CD8-positive, alpha-beta memory T cell (primary cell): ENCODE results near the gene RBM34. TPM values are rescaled to one million over a fixed set of nuclear protein-coding genes. Genes with fewer than 3 reads are reported as not detected.

Experiments used
- CTCF ChIA-PET: fragments of 350-600 bp; sonication (Branson Sonifier 250); formaldehyde crosslinking; loops from one replicate; lab custom pipeline; 2021; ENCODE audit warnings: antibody characterized with exemption; lab: Charles Lee
- POLR2A ChIA-PET: fragments of 350-600 bp; sonication (Branson Sonifier 250); formaldehyde crosslinking; loops from one replicate; lab custom pipeline; 2021; ENCODE audit warnings: antibody characterized with exemption; lab: Charles Lee
- DNase-seq, 5 donors: peaks; one replicate each; pipeline versions ENCODE4 v3.0.0 to v3.0.0-alpha.2; 2020 to 2022; ENCODE audit warnings: mixed read lengths in 1 of 5
- H3K27ac ChIP-seq: one replicate; pipeline ENCODE4 v1.7.0; 2013; ENCODE audit warnings: low read depth, mild to moderate bottlenecking, low read length, moderate library complexity
- H3K27me3 ChIP-seq: 2 replicates; pipeline ENCODE4 v1.7.0; 2013; ENCODE audit warnings: low read length, mild to moderate bottlenecking; ENCODE audit not compliant: insufficient read depth, poor library complexity, severe bottlenecking
- H3K36me3 ChIP-seq: 2 replicates; pipeline ENCODE4 v1.7.0; 2013; ENCODE audit warnings: mild to moderate bottlenecking, low read length, moderate library complexity; ENCODE audit not compliant: insufficient read depth
- H3K4me1 ChIP-seq: 2 replicates; pipeline ENCODE4 v1.7.0; 2013; ENCODE audit warnings: mild to moderate bottlenecking, low read length, moderate library complexity; ENCODE audit not compliant: insufficient read depth
- H3K4me3 ChIP-seq: 2 replicates; pipeline ENCODE4 v1.7.0; 2013; ENCODE audit warnings: mild to moderate bottlenecking, low read length
- H3K9me3 ChIP-seq: 2 replicates; pipeline ENCODE4 v1.7.0; 2013; ENCODE audit warnings: mild to moderate bottlenecking, low read length
- H3K27ac Mint-ChIP-seq, 8 donors: one replicate each; pipeline ENCODE4 v1.8.0; 2020 to 2021; ENCODE audit warnings: mixed read lengths in 8 of 8, mild to moderate bottlenecking in 6 of 8, inconsistent platforms in 3 of 8, moderate library complexity in 3 of 8
- H3K27me3 Mint-ChIP-seq, 2 donors: one replicate each; pipeline ENCODE4 v1.8.0; 2020 to 2021; ENCODE audit warnings: mixed read lengths in 2 of 2, mild to moderate bottlenecking in 1 of 2, moderate library complexity in 1 of 2
- H3K36me3 Mint-ChIP-seq, 3 donors: one replicate each; pipeline ENCODE4 v1.8.0; 2020 to 2021; ENCODE audit warnings: mixed read lengths in 3 of 3, inconsistent platforms in 1 of 3, mild to moderate bottlenecking in 1 of 3
- H3K4me1 Mint-ChIP-seq, 3 donors: one replicate each; pipeline ENCODE4 v1.8.0; 2020 to 2021; ENCODE audit warnings: mixed read lengths in 3 of 3, inconsistent platforms in 1 of 3, mild to moderate bottlenecking in 1 of 3
- H3K4me3 Mint-ChIP-seq, 7 donors: one replicate each; pipeline ENCODE4 v1.8.0; 2020 to 2021; ENCODE audit warnings: mixed read lengths in 7 of 7, mild to moderate bottlenecking in 6 of 7, moderate library complexity in 4 of 7, inconsistent platforms in 2 of 7
- H3K9me3 Mint-ChIP-seq, 5 donors: one replicate each; pipeline ENCODE4 v1.8.0; 2020 to 2022; ENCODE audit warnings: mixed read lengths in 5 of 5, mild to moderate bottlenecking in 3 of 5, moderate library complexity in 2 of 5, inconsistent platforms in 1 of 5
- polyA plus RNA-seq: library from polyadenylated mRNA; unstranded; fragments of 300-500 nt; fragmentation: Illumina TruSeq; gene quantifications from one replicate; pipeline ENCODE4 v1.2.3, GENCODE V29; 2021
- total RNA-seq, 2 experiments: library from RNA; stranded (reverse); gene quantifications; one replicate each; pipeline ENCODE4 v1.2.3, GENCODE V29; 2021

RBM34 gene
- total and polyA plus RNA-seq, 3 experiments from 2014 or later: 78.6 to 130 (median 121) TPM

- Histone ChIP-seq H3K4me1 (peaks cover 40% of the 10 kb centered on the region), H3K36me3 (peaks cover 53% of the 10 kb centered on the region), H3K9me3 (no peaks in the 10 kb centered on the region), H3K4me3 (no peak overlapping the region), H3K27ac (no peak overlapping the region), H3K27me3 (no peaks in the 10 kb centered on the region)
- ChIA-PET CTCF (interaction anchor here (1.0 to 1.5 kb wide), 2 partner anchors 11 to 815 kb away, joined by 3 read pairs; no protein-coding TSS in a partner anchor), POLR2A (interaction anchor here (0.5 to 0.7 kb wide), 2 partner anchors 15 to 50 kb away, joined by 4 to 12 read pairs; no protein-coding TSS in a partner anchor)
- Mint-ChIP-seq H3K27ac (no peak overlapping the region), H3K4me1 (peaks cover 35 to 44% (median 40%) of the 10 kb centered on the region in 3 donors), H3K27me3 (no peaks in the 10 kb centered on the region), H3K36me3 (peaks cover 11 to 58% (median 12%) of the 10 kb centered on the region in 3 donors), H3K9me3 (no peaks in the 10 kb centered on the region), H3K4me3 (no peak overlapping the region)
- no peak for DNase-seq
Observed at GRCh38 chr1:235156265-235156664, 4.8 kb downstream of the RBM34 start.

GRCh38 chr1:235152235-235152634, 8.8 kb downstream of the RBM34 start:
- H3K36me3 Mint-ChIP-seq: peaks cover 14 to 74% (median 20%) of the 10 kb centered on the region in 3 donors
- no peak overlapping the region for H3K27ac Mint-ChIP-seq
- Histone ChIP-seq H3K36me3 (peaks cover 60% of the 10 kb centered on the region), H3K27me3 (no peaks in the 10 kb centered on the region), H3K9me3 (no peaks in the 10 kb centered on the region), H3K4me1 (peaks cover 14% of the 10 kb centered on the region), H3K27ac (no peak overlapping the region), H3K4me3 (no peak overlapping the region)
- no peaks in the 10 kb centered on the region for H3K9me3 Mint-ChIP-seq
- H3K27me3 Mint-ChIP-seq: no peaks in the 10 kb centered on the region
- ChIA-PET CTCF (no interaction called here), POLR2A (interaction anchor here (0.7 to 1.3 kb wide), 2 partner anchors 9 to 1129 kb away, joined by 4 to 5 read pairs; partner anchors contain the start of gene RBM34)
- peaks cover 32 to 53% (median 36%) of the 10 kb centered on the region in 3 donors for H3K4me1 Mint-ChIP-seq
- no peak overlapping the region for H3K4me3 Mint-ChIP-seq
- DNase-seq: no peak

GRCh38 chr1:235151033-235151432, 10.0 kb downstream of the RBM34 start:
- peaks cover 14 to 83% (median 22%) of the 10 kb centered on the region in 3 donors for H3K36me3 Mint-ChIP-seq
- Histone ChIP-seq H3K36me3 (peaks cover 48% of the 10 kb centered on the region), H3K9me3 (no peaks in the 10 kb centered on the region), H3K27ac (no peak overlapping the region), H3K27me3 (no peaks in the 10 kb centered on the region), H3K4me1 (peaks cover 1% of the 10 kb centered on the region), H3K4me3 (no peak overlapping the region)
- no peaks in the 10 kb centered on the region for H3K9me3 Mint-ChIP-seq
- H3K27me3 Mint-ChIP-seq: no peaks in the 10 kb centered on the region
- peak overlapping the region in 7 of 8 donors; percentile 7 to 93 (median 29) for H3K27ac Mint-ChIP-seq
- CTCF ChIA-PET: no interaction called here
- POLR2A ChIA-PET: interaction anchor here (1.3 kb wide), 1 partner anchor 10 kb away, joined by 4 read pairs; the partner anchor contains the start of gene RBM34
- no peak for DNase-seq
- peaks cover 32 to 57% (median 39%) of the 10 kb centered on the region in 3 donors for H3K4me1 Mint-ChIP-seq
- H3K4me3 Mint-ChIP-seq: peak overlapping the region in 1 of 7 donors; percentile 62

GRCh38 chr1:235149824-235150223, 11.2 kb downstream of the RBM34 start:
- DNase-seq: no peak
- Histone ChIP-seq H3K27ac (no peak overlapping the region), H3K4me3 (no peak overlapping the region), H3K9me3 (no peaks in the 10 kb centered on the region), H3K36me3 (peaks cover 51% of the 10 kb centered on the region), H3K4me1 (no peaks in the 10 kb centered on the region), H3K27me3 (no peaks in the 10 kb centered on the region)
- ChIA-PET CTCF (no interaction called here), POLR2A (interaction anchor here (0.7 to 1.3 kb wide), 2 partner anchors 11 to 273 kb away, joined by 3 to 8 read pairs; partner anchors contain the start of gene RBM34)
- H3K4me3 Mint-ChIP-seq: no peak overlapping the region
- H3K4me1 Mint-ChIP-seq: peaks cover 29 to 61% (median 42%) of the 10 kb centered on the region in 3 donors
- H3K9me3 Mint-ChIP-seq: no peaks in the 10 kb centered on the region
- peak overlapping the region in 1 of 8 donors; percentile 94 for H3K27ac Mint-ChIP-seq
- no peaks in the 10 kb centered on the region for H3K27me3 Mint-ChIP-seq
- peaks cover 13 to 87% (median 21%) of the 10 kb centered on the region in 3 donors for H3K36me3 Mint-ChIP-seq

- Histone ChIP-seq H3K27me3 (no peaks in the 10 kb centered on the region), H3K36me3 (peaks cover 34% of the 10 kb centered on the region), H3K27ac (no peak overlapping the region), H3K4me1 (no peaks in the 10 kb centered on the region), H3K9me3 (no peaks in the 10 kb centered on the region), H3K4me3 (no peak overlapping the region)
- CTCF ChIA-PET: no interaction called here
- peak overlapping the region in 2 of 8 donors; percentile 34 to 54 for H3K27ac Mint-ChIP-seq
- peaks cover 21 to 53% (median 27%) of the 10 kb centered on the region in 3 donors for H3K4me1 Mint-ChIP-seq
- no peaks in the 10 kb centered on the region for H3K9me3 Mint-ChIP-seq
- POLR2A ChIA-PET: no interaction called here
- no peaks in the 10 kb centered on the region for H3K27me3 Mint-ChIP-seq
- H3K4me3 Mint-ChIP-seq: no peak overlapping the region
- DNase-seq: no peak
- peaks cover 3 to 83% (median 16%) of the 10 kb centered on the region in 3 donors for H3K36me3 Mint-ChIP-seq
Observed at GRCh38 chr1:235147269-235147668, 13.8 kb downstream of the RBM34 start.

GRCh38 chr1:235145639-235146038, 15.4 kb downstream of the RBM34 start:
- Mint-ChIP-seq H3K36me3 (peaks cover 0 to 86% (median 8%) of the 10 kb centered on the region in 3 donors), H3K4me3 (no peak overlapping the region), H3K4me1 (peaks cover 12 to 44% (median 15%) of the 10 kb centered on the region in 3 donors), H3K27ac (no peak overlapping the region), H3K27me3 (no peaks in the 10 kb centered on the region), H3K9me3 (no peaks in the 10 kb centered on the region)
- POLR2A ChIA-PET: interaction anchor here (0.6 to 0.8 kb wide), 3 partner anchors 12 to 189 kb away, joined by 3 to 5 read pairs (median 5); partner anchors contain the start of gene RBM34
- H3K27ac ChIP-seq: no peak overlapping the region
- H3K27me3 ChIP-seq: no peaks in the 10 kb centered on the region
- DNase-seq: no peak
- H3K4me1 ChIP-seq: no peaks in the 10 kb centered on the region
- no peaks in the 10 kb centered on the region for H3K9me3 ChIP-seq
- peaks cover 30% of the 10 kb centered on the region for H3K36me3 ChIP-seq
- H3K4me3 ChIP-seq: no peak overlapping the region
- CTCF ChIA-PET: interaction anchor here (0.9 to 1.4 kb wide), 3 partner anchors 10 to 13 kb away, joined by 3 to 4 read pairs (median 3); no protein-coding TSS in a partner anchor

GRCh38 chr1:235142991-235143390, 18.1 kb downstream of the RBM34 start:
- POLR2A ChIA-PET: interaction anchor here (0.5 kb wide), 1 partner anchor 37 kb away, joined by 4 read pairs; no protein-coding TSS in a partner anchor
- CTCF ChIA-PET: no interaction called here
- H3K27ac Mint-ChIP-seq: no peak overlapping the region
- Histone ChIP-seq H3K9me3 (no peaks in the 10 kb centered on the region), H3K4me1 (no peaks in the 10 kb centered on the region), H3K36me3 (peaks cover 23% of the 10 kb centered on the region), H3K27me3 (no peaks in the 10 kb centered on the region), H3K4me3 (no peak overlapping the region), H3K27ac (no peak overlapping the region)
- no peaks in the 10 kb centered on the region for H3K9me3 Mint-ChIP-seq
- no peaks in the 10 kb centered on the region for H3K27me3 Mint-ChIP-seq
- DNase-seq: no peak
- no peak overlapping the region for H3K4me3 Mint-ChIP-seq
- peaks cover 0 to 86% (median 13%) of the 10 kb centered on the region in 3 donors for H3K36me3 Mint-ChIP-seq
- peaks cover 8 to 49% (median 18%) of the 10 kb centered on the region in 3 donors for H3K4me1 Mint-ChIP-seq

GRCh38 chr1:235139315-235139714, 21.7 kb downstream of the RBM34 start:
- Histone ChIP-seq H3K27me3 (no peaks in the 10 kb centered on the region), H3K27ac (no peak overlapping the region), H3K4me3 (no peak overlapping the region), H3K36me3 (peaks cover 43% of the 10 kb centered on the region), H3K4me1 (no peaks in the 10 kb centered on the region), H3K9me3 (no peaks in the 10 kb centered on the region)
- Mint-ChIP-seq H3K4me1 (peaks cover 10 to 31% (median 14%) of the 10 kb centered on the region in 3 donors), H3K27me3 (no peaks in the 10 kb centered on the region), H3K4me3 (no peak overlapping the region), H3K9me3 (no peaks in the 10 kb centered on the region), H3K36me3 (peaks cover 10 to 91% (median 24%) of the 10 kb centered on the region in 3 donors), H3K27ac (peak overlapping the region in 3 of 8 donors; percentile 9 to 53 (median 26))
- ChIA-PET CTCF (interaction anchor here (0.7 to 1.7 kb wide), 2 partner anchors 51 to 278 kb away, joined by 3 to 5 read pairs; no protein-coding TSS in a partner anchor), POLR2A (no interaction called here)
- DNase-seq: no peak
